H1 (cell line): Measurements from ENCODE around the gene ARHGAP42. TPM values are rescaled to one million over a fixed set of nuclear protein-coding genes. Genes with fewer than 3 reads are reported as not detected.

Experiments
- CTCF ChIA-PET: fragments of 300-600 bp; sonication (Branson Sonifier 250); formaldehyde crosslinking; loops from one replicate; lab custom pipeline; 2021; ENCODE audit not compliant: partially characterized antibody; lab: Charles Lee
- POLR2A ChIA-PET: fragments of 300-600 bp; sonication (Branson Sonifier 250); formaldehyde crosslinking; loops from one replicate; lab custom pipeline; 2021; ENCODE audit warnings: inconsistent platforms; ENCODE audit not compliant: partially characterized antibody; lab: Charles Lee
- DNase-seq, 2 experiments: peaks; one replicate each; pipeline versions ENCODE4 v3.0.0 to v3.0.0-alpha.2; 2010 to 2022; ENCODE audit warnings: low spot score in 2 of 2, low read depth in 1 of 2, mixed read lengths in 1 of 2
- FAIRE-seq: peaks from 2 replicates; lab custom pipeline; 2011; peaks lifted over from hg19 to GRCh38; lab: Jason Lieb, UNC
- H2AFZ ChIP-seq: 2 replicates; pipeline ENCODE4 v1.8.1; 2012; ENCODE audit warnings: low read length, inconsistent platforms
- H2AK5ac ChIP-seq: 2 replicates; pipeline ENCODE4 v1.6.1; 2013; ENCODE audit warnings: low read depth, low read length
- H2BK120ac ChIP-seq: replicated peaks from 2 replicates; pipeline ENCODE3; 2013; ENCODE audit warnings: low read depth, low read length, inconsistent platforms
- H2BK12ac ChIP-seq: 2 replicates; pipeline ENCODE4 v1.6.1; 2013; ENCODE audit warnings: low read depth, low read length
- H2BK15ac ChIP-seq: 2 replicates; pipeline ENCODE4 v1.6.1; 2013; ENCODE audit warnings: low read length
- H2BK20ac ChIP-seq: 2 replicates; pipeline ENCODE4 v1.6.1; 2013; ENCODE audit warnings: low read length
- H2BK5ac ChIP-seq: 2 replicates; pipeline ENCODE4 v1.6.1; 2013; ENCODE audit warnings: low read depth, low read length
- H3K14ac ChIP-seq: 2 replicates; pipeline ENCODE4 v1.6.1; 2013; ENCODE audit warnings: inconsistent platforms; ENCODE audit not compliant: insufficient read length
- H3K18ac ChIP-seq: 2 replicates; pipeline ENCODE4 v1.6.1; 2013; ENCODE audit warnings: low read length; ENCODE audit errors: extremely low read depth
- H3K23ac ChIP-seq: 2 replicates; pipeline ENCODE4 v1.6.1; 2013; ENCODE audit warnings: inconsistent platforms; ENCODE audit not compliant: insufficient read length
- H3K23me2 ChIP-seq: 2 replicates; pipeline ENCODE4 v1.6.1; 2013; ENCODE audit warnings: low read depth, low read length
- H3K27ac ChIP-seq: 2 replicates; pipeline ENCODE4 v1.6.1; 2011; ENCODE audit warnings: low read depth, low read length, inconsistent platforms
- H3K27me3 ChIP-seq, 4 experiments: replicated peaks in 1 of 4; 1 replicate in 1 of 4; 2 replicates in 3 of 4; pipeline versions ENCODE4 v1.6.1 to v1.8.1; 2011 to 2013; ENCODE audit warnings: low read length in 3 of 4, mild to moderate bottlenecking in 3 of 4, inconsistent platforms in 2 of 4, mixed read lengths in 2 of 4, moderate library complexity in 1 of 4; ENCODE audit not compliant: control insufficient read depth in 3 of 4, insufficient read depth in 3 of 4; ENCODE audit errors: extremely low read depth in 1 of 4
- H3K36me3 ChIP-seq, 4 experiments: 2 replicates each; pipeline versions ENCODE4 v1.6.1 to v1.8.1; 2011 to 2013; ENCODE audit warnings: mild to moderate bottlenecking in 4 of 4, low read length in 3 of 4, moderate library complexity in 2 of 4, control low read depth in 1 of 4, inconsistent platforms in 1 of 4; ENCODE audit not compliant: insufficient read depth in 4 of 4, control insufficient read depth in 2 of 4
- H3K4ac ChIP-seq: replicated peaks from 2 replicates; pipeline ENCODE3; 2013; ENCODE audit warnings: low read length, low read depth, mixed read lengths, inconsistent platforms; ENCODE audit not compliant: insufficient read length
- H3K4me1 ChIP-seq, 4 experiments: replicated peaks in 1 of 4; 1 replicate in 1 of 4; 2 replicates in 3 of 4; pipeline versions ENCODE4 v1.6.1 to v1.8.1; 2011 to 2013; ENCODE audit warnings: low read length in 3 of 4, inconsistent platforms in 2 of 4, mixed read lengths in 1 of 4; ENCODE audit not compliant: insufficient read depth in 4 of 4, control insufficient read depth in 3 of 4
- H3K4me2 ChIP-seq, 2 experiments: 2 replicates each; pipeline versions ENCODE4 v1.6.1 to v1.8.1; 2011 to 2013; ENCODE audit warnings: low read depth in 2 of 2, low read length in 2 of 2, control low read depth in 1 of 2, inconsistent platforms in 1 of 2, mild to moderate bottlenecking in 1 of 2; ENCODE audit not compliant: insufficient read depth in 1 of 2
- H3K4me3 ChIP-seq, 4 experiments: fragments of 200-600, 300-600 bp in 1 of 4; sonication (generic), shearing (Covaris generic), sonication (Bioruptor Twin) in 1 of 4; 2 replicates each; pipeline versions ENCODE4 v1.5.1 to v1.8.1; 2011 to 2016; ENCODE audit warnings: low read length in 4 of 4, low read depth in 3 of 4, control low read depth in 2 of 4, inconsistent platforms in 2 of 4, mild to moderate bottlenecking in 2 of 4, mixed read lengths in 1 of 4, moderate library complexity in 1 of 4; ENCODE audit not compliant: insufficient read depth in 2 of 4; ENCODE audit errors: extremely low read depth in 1 of 4
- H3K56ac ChIP-seq: replicated peaks from 2 replicates; pipeline ENCODE3; 2013; ENCODE audit warnings: low read depth, mild to moderate bottlenecking, mixed read lengths, low read length, inconsistent platforms; ENCODE audit not compliant: insufficient read length
- H3K79me1 ChIP-seq: 2 replicates; pipeline ENCODE4 v1.6.1; 2013; ENCODE audit warnings: low read depth, low read length, control low read depth
- H3K79me2 ChIP-seq, 2 experiments: 2 replicates each; pipeline versions ENCODE4 v1.6.1 to v1.8.1; 2012 to 2013; ENCODE audit warnings: low read length in 2 of 2, mild to moderate bottlenecking in 2 of 2, inconsistent platforms in 1 of 2; ENCODE audit not compliant: insufficient read depth in 2 of 2, control insufficient read depth in 1 of 2
- H3K9ac ChIP-seq, 4 experiments: replicated peaks in 1 of 4; 1 replicate in 1 of 4; 2 replicates in 3 of 4; pipeline versions ENCODE4 v1.6.1 to v1.8.1; 2011 to 2013; ENCODE audit warnings: low read depth in 3 of 4, low read length in 3 of 4, control low read depth in 2 of 4, mild to moderate bottlenecking in 2 of 4, moderate library complexity in 2 of 4, inconsistent platforms in 1 of 4; ENCODE audit errors: extremely low read depth in 1 of 4
- H3K9me3 ChIP-seq, 2 experiments: 2 replicates each; pipeline versions ENCODE4 v1.6.1 to v1.8.1; 2012 to 2013; ENCODE audit warnings: mild to moderate bottlenecking in 2 of 2, moderate library complexity in 2 of 2, control low read depth in 1 of 2, inconsistent platforms in 1 of 2, low read depth in 1 of 2, low read length in 1 of 2, mixed read lengths in 1 of 2; ENCODE audit not compliant: insufficient read depth in 2 of 2
- H4K20me1 ChIP-seq, 2 experiments: replicated peaks in 1 of 2; 2 replicates each; pipeline versions ENCODE3 to v1.8.1; 2011 to 2013; ENCODE audit warnings: inconsistent platforms in 2 of 2, low read length in 2 of 2, mild to moderate bottlenecking in 1 of 2; ENCODE audit not compliant: insufficient read depth in 2 of 2, control insufficient read depth in 1 of 2
- H4K5ac ChIP-seq: 2 replicates; pipeline ENCODE4 v1.6.1; 2013; ENCODE audit warnings: low read length, low read depth, mixed read lengths, inconsistent platforms; ENCODE audit not compliant: insufficient read length
- H4K8ac ChIP-seq: 2 replicates; pipeline ENCODE4 v1.8.0; 2013; ENCODE audit warnings: mild to moderate bottlenecking, moderate library complexity, low read length, inconsistent platforms; ENCODE audit not compliant: insufficient read depth; ENCODE audit errors: extremely low read depth
- H4K91ac ChIP-seq: replicated peaks from 2 replicates; pipeline ENCODE3; 2013; ENCODE audit warnings: low read length, mixed read lengths, inconsistent platforms; ENCODE audit not compliant: insufficient read length
- POLR2A ChIP-seq, 2 experiments: IDR thresholded peaks; 1 replicate in 1 of 2; 2 replicates in 1 of 2; pipeline ENCODE4 v1.6.1; 2011; ENCODE audit warnings: low read depth in 2 of 2, low read length in 2 of 2, mild to moderate bottlenecking in 2 of 2; ENCODE audit errors: control extremely low read depth in 1 of 2
- POLR2AphosphoS5 ChIP-seq: IDR thresholded peaks from 2 replicates; pipeline ENCODE4 v1.6.1; 2011; ENCODE audit warnings: low read depth, low read length
- SAP30 ChIP-seq: fragments of 300-600 bp; sonication (generic); IDR thresholded peaks from 2 replicates; pipeline ENCODE4 v1.7.1; 2012; ENCODE audit warnings: low read length, moderate library complexity, mild to moderate bottlenecking, inconsistent platforms; ENCODE audit not compliant: insufficient read depth, insufficient replicate concordance
- SUZ12 ChIP-seq: fragments of 200-600 bp; sonication (generic); IDR thresholded peaks from 2 replicates; pipeline ENCODE4 v1.6.1; 2012; ENCODE audit warnings: mild to moderate bottlenecking, inconsistent platforms, low read length, moderate library complexity, mixed read lengths
- TEAD4 ChIP-seq: IDR thresholded peaks from 2 replicates; pipeline ENCODE4 v1.6.1; 2012; ENCODE audit warnings: low read depth, low read length, inconsistent platforms, mixed read lengths
- ZNF274 ChIP-seq: IDR thresholded peaks from 2 replicates; pipeline ENCODE4 v1.7.0; 2012; ENCODE audit warnings: low read length, borderline replicate concordance; ENCODE audit errors: extremely low read depth
- WGBS, 2 experiments: shearing (Covaris generic) in 1 of 2; methylation state at CpG; one replicate each; pipeline versions ENCODE4 v1.1.6 to v1.1.7; 2013 to 2015; ENCODE audit warnings: low lambda C conversion rate in 2 of 2, mixed read lengths in 2 of 2, inconsistent platforms in 1 of 2, low coverage in 1 of 2, missing lambda C conversion rate in 1 of 2; ENCODE audit not compliant: insufficient replicate concordance in 2 of 2, insufficient coverage in 1 of 2, insufficient read length in 1 of 2; ENCODE audit errors: extremely low coverage in 1 of 2, missing lambda C conversion rate in 1 of 2; 5-methylcytosine and 5-hydroxymethylcytosine counted together
- polyA plus RNA-seq, 7 experiments: library from polyadenylated mRNA; depleted of rRNA in 3 of 7; stranded (reverse) in 5 of 7; unstranded in 2 of 7; fragments of >200 nt in 5 of 7; fragments of 200-250 nt in 2 of 7; gene quantifications; 1 replicate in 5 of 7; 2 replicates in 1 of 7; 4 replicates in 1 of 7; pipeline versions ENCODE4 v1.2.1 to v1.2.3, GENCODE V29; 2011 to 2013; ENCODE audit warnings: missing spikeins in 2 of 7, mixed read lengths in 2 of 7
- total RNA-seq: library from RNA; stranded (reverse); fragmentation: NEBNext Ultra II Directional; extraction: Animal tissue kit (Norgen Biotek cat#: 25700); gene quantifications from 2 replicates; pipeline ENCODE4 v1.2.1, GENCODE V29; 2021
- TF ChIP-seq, protein P1 (sequence below): IDR thresholded peaks from 2 replicates; pipeline ENCODE4 v1.6.1; 2011; ENCODE audit warnings: low read length, improper control_type of control experiment

The ARHGAP42 gene
- total and polyA plus RNA-seq, 2 of the 8 experiments (the other 6 are each of a cell fraction or from before 2014, with no cell fraction given): 22.2 to 33.5 TPM

DNA sequence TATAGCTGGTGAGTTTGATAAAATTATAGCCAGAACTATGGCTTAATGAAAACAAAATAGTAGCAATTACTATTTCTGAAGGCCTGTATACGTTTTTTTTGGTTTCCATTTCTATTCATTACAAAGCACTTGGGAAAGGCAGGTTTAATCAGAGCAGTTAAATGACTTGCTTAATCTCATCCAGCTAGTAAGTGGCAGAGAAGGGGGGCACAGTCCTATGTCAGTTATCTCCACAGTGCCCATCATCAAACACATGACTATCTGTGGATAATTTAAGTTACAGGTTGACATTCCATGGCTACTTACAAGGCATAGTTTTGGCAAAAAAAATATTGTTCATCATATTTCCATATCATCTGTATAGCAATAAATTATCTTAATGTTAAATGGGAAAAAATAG is 348.8 kb downstream of the ARHGAP42 start:
- Histone ChIP-seq H3K79me2 (no peaks in the 10 kb centered on the region), H4K5ac (no peak overlapping the region), H2BK12ac (no peak overlapping the region), H2BK20ac (no peak overlapping the region), H3K4me2 (no peak overlapping the region), H3K79me1 (no peaks in the 10 kb centered on the region), H3K9ac (no peak overlapping the region), H3K4me1 (no peaks in the 10 kb centered on the region), H3K4ac (no peak overlapping the region), H2BK5ac (no peak overlapping the region), H2BK15ac (no peak overlapping the region), H3K4me3 (no peak overlapping the region), H4K8ac (no peak overlapping the region), H2AFZ (no peak overlapping the region), H3K27ac (no peak overlapping the region), H3K23me2 (no peaks in the 10 kb centered on the region), H3K14ac (no peak overlapping the region), H2BK120ac (no peak overlapping the region), H3K9me3 (no peaks in the 10 kb centered on the region), H4K91ac (no peak overlapping the region), H3K18ac (no peak overlapping the region), H2AK5ac (no peak overlapping the region), H3K27me3 (no peaks in the 10 kb centered on the region), H3K36me3 (no peaks in the 10 kb centered on the region), H3K56ac (no peak overlapping the region), H3K23ac (no peak overlapping the region), H4K20me1 (no peaks in the 10 kb centered on the region)
- ChIA-PET POLR2A (no interaction called here), CTCF (interaction anchor here (0.5 to 0.7 kb wide), 3 partner anchors 124 to 1090 kb away, joined by 3 read pairs; no protein-coding TSS in a partner anchor)
- 94% methylated on average over 1 of the region's 1 CpG; no CpG with 5 or more reads in 1 of the 2 experiments for WGBS, 2 experiments
- no peak for DNase-seq
- no peak for FAIRE-seq
- no peak for TF ChIP-seq POLR2A (IDR thresholded peaks at IDR 0.05; ENCODE audit: control extremely low read depth in 1 of 2, low read depth in 2 of 2, low read length in 2 of 2)
- no peak for TF ChIP-seq SAP30
- TF ChIP-seq, protein P1, sequence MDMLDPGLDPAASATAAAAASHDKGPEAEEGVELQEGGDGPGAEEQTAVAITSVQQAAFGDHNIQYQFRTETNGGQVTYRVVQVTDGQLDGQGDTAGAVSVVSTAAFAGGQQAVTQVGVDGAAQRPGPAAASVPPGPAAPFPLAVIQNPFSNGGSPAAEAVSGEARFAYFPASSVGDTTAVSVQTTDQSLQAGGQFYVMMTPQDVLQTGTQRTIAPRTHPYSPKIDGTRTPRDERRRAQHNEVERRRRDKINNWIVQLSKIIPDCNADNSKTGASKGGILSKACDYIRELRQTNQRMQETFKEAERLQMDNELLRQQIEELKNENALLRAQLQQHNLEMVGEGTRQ: no peak
- TF ChIP-seq SUZ12: no peak
- no peak for TF ChIP-seq ZNF274
- TF ChIP-seq POLR2AphosphoS5: no peak
- TF ChIP-seq TEAD4: no peak
